ENCODE measurements around the gene C16orf54. TPM values are rescaled to one million over a fixed set of nuclear protein-coding genes. Genes with fewer than 3 reads are reported as not detected.

C16orf54 gene
- total and polyA plus RNA-seq, 2 donors from 2014 or later, result 0.39 to 4.9 TPM

DNA sequence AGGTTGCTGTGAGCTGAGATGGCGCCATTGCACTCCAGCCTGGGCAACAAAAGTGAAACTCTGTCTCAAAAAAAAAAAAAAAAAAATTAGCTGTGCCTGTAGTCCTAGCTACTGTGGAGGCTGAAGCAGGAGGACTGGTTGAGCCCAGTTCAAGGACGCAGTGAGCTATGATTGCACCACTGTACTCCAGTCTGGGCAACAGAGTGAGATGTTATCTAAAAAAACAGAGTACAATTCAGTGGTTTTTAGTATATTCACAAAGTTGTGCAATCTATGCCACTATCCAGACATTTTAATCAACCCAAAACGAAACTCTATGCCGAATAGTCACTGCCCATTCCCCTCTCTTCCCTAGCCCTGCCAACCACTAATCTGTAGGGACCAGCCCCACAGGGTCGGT is 25.1 kb downstream of the C16orf54 start:
- intact Hi-C loops (cut with DNase I), result no loop called here
- H3K27ac ChIP-seq (ENCODE audit: low read depth in 2 of 2, low read length in 2 of 2), result no peak overlapping the region
- H3K36me3 ChIP-seq (ENCODE audit: control insufficient read depth in 2 of 3, insufficient read depth in 3 of 3, low read length in 3 of 3), result no peaks in the 10 kb centered on the region
- no peak overlapping the region for H3K9ac ChIP-seq (ENCODE audit: low read length in 3 of 3)
- TF ChIP-seq, protein P1, sequence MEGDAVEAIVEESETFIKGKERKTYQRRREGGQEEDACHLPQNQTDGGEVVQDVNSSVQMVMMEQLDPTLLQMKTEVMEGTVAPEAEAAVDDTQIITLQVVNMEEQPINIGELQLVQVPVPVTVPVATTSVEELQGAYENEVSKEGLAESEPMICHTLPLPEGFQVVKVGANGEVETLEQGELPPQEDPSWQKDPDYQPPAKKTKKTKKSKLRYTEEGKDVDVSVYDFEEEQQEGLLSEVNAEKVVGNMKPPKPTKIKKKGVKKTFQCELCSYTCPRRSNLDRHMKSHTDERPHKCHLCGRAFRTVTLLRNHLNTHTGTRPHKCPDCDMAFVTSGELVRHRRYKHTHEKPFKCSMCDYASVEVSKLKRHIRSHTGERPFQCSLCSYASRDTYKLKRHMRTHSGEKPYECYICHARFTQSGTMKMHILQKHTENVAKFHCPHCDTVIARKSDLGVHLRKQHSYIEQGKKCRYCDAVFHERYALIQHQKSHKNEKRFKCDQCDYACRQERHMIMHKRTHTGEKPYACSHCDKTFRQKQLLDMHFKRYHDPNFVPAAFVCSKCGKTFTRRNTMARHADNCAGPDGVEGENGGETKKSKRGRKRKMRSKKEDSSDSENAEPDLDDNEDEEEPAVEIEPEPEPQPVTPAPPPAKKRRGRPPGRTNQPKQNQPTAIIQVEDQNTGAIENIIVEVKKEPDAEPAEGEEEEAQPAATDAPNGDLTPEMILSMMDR (IDR thresholded peaks at IDR 0.05; ENCODE audit: borderline replicate concordance, extremely low read depth, insufficient read depth), result no peak
- FAIRE-seq (no peak), DNase-seq (no peak)
- H3K27me3 ChIP-seq (ENCODE audit: control insufficient read depth, insufficient read depth, low read length), result no peaks in the 10 kb centered on the region
- H3K9me3 ChIP-seq (ENCODE audit: control insufficient read depth in 2 of 3, insufficient read depth in 1 of 3, low read length in 3 of 3), result no peaks in the 10 kb centered on the region
- H3K4me3 ChIP-seq (ENCODE audit: low read length in 3 of 3), result no peak overlapping the region
- H3K4me1 ChIP-seq (ENCODE audit: control insufficient read depth in 2 of 3, insufficient read depth in 2 of 3, low read depth in 1 of 3, low read length in 3 of 3), result no peaks in the 10 kb centered on the region

DNA sequence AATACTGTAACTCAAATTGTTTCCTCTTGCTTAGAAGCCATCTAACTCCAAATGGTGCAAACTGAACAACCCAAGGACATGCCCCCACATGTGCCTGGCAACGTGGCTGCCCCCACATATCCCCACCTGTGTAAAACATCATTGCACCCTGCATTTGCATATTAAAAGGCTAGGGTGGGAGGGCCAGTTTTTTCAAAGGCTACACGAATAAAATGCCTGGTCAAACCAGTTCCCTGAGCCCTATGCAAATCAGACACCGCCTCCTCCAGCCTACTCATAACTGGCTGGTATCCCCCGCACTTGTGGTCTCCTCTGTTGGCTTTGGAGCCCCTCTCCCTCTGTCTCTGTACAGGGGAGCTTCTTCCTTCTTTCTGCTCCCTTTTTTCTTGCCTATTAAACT is 26.7 kb downstream of the C16orf54 start:
- DNase-seq, result no peak

DNA sequence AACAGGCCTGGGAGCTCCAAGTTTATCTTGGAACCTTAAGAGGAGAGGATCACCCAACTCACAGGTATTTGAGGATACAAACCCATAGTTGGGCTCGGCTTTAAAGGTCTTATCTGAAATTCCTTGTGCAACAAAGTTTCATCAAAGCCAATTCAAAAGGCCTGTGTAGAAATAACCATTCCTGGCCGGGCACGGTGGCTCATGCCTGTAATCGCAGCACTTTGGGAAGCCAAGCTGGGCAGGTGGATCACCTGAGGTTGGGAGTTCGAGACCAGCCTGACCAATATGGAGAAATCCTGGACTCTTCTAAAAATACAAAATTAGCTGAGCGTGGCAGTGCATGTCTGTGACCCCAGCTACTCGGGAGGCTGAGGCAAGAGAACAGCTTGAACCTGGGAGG is 28.7 kb downstream of the C16orf54 start:
- Histone ChIP-seq H3K9ac (ENCODE audit: low read length in 3 of 3) (no peak overlapping the region), H3K9me3 (ENCODE audit: control insufficient read depth in 2 of 3, insufficient read depth in 1 of 3, low read length in 3 of 3) (no peaks in the 10 kb centered on the region), H3K4me3 (ENCODE audit: low read length in 3 of 3) (no peak overlapping the region), H3K36me3 (ENCODE audit: control insufficient read depth in 2 of 3, insufficient read depth in 3 of 3, low read length in 3 of 3) (no peaks in the 10 kb centered on the region), H3K27me3 (ENCODE audit: control insufficient read depth, insufficient read depth, low read length) (no peaks in the 10 kb centered on the region), H3K4me1 (ENCODE audit: control insufficient read depth in 2 of 3, insufficient read depth in 2 of 3, low read depth in 1 of 3, low read length in 3 of 3) (no peaks in the 10 kb centered on the region), H3K27ac (ENCODE audit: low read depth in 2 of 2, low read length in 2 of 2) (no peak overlapping the region)
- DNase-seq (no peak), FAIRE-seq (no peak)
- TF ChIP-seq, protein P1 (IDR thresholded peaks at IDR 0.05; ENCODE audit: borderline replicate concordance, extremely low read depth, insufficient read depth), result no peak
- intact Hi-C loops (cut with DNase I), result no loop called here

More for the DNA sequence above, 26.7 kb downstream of the C16orf54 start:
- no peaks in the 10 kb centered on the region for H3K36me3 ChIP-seq (ENCODE audit: control insufficient read depth in 2 of 3, insufficient read depth in 3 of 3, low read length in 3 of 3)
- H3K9me3 ChIP-seq (ENCODE audit: control insufficient read depth in 2 of 3, insufficient read depth in 1 of 3, low read length in 3 of 3), result no peaks in the 10 kb centered on the region
- intact Hi-C loops (cut with DNase I), result no loop called here
- H3K27me3 ChIP-seq (ENCODE audit: control insufficient read depth, insufficient read depth, low read length), result no peaks in the 10 kb centered on the region
- H3K9ac ChIP-seq (ENCODE audit: low read length in 3 of 3), result no peak overlapping the region
- H3K4me3 ChIP-seq (ENCODE audit: low read length in 3 of 3), result no peak overlapping the region
- TF ChIP-seq, protein P1 (IDR thresholded peaks at IDR 0.05; ENCODE audit: borderline replicate concordance, extremely low read depth, insufficient read depth), result no peak
- no peak overlapping the region for H3K27ac ChIP-seq (ENCODE audit: low read depth in 2 of 2, low read length in 2 of 2)
- no peak for FAIRE-seq
- no peaks in the 10 kb centered on the region for H3K4me1 ChIP-seq (ENCODE audit: control insufficient read depth in 2 of 3, insufficient read depth in 2 of 3, low read depth in 1 of 3, low read length in 3 of 3)

DNA sequence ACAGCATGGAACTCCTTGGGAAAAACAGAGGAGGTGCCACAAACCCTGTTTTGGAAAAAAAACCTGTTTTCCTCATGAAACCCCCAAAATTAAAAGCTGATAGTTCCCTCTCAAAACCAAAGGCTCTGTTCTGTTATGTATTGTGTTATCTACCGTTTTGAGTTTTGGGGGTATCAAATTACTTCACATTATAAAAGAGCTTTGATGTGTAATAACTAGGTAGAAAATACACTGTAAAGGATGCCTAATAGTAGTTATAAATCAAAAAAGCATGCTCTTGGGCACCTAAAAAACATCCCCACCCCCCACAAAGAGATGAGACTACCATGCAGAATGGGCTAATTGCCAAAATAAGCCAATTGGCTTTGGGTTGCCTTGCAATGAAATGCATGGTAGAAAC is 30.8 kb downstream of the C16orf54 start:
- no peaks in the 10 kb centered on the region for H3K9me3 ChIP-seq (ENCODE audit: control insufficient read depth in 2 of 3, insufficient read depth in 1 of 3, low read length in 3 of 3)
- no peaks in the 10 kb centered on the region for H3K27me3 ChIP-seq (ENCODE audit: control insufficient read depth, insufficient read depth, low read length)
- TF ChIP-seq, protein P1 (IDR thresholded peaks at IDR 0.05; ENCODE audit: borderline replicate concordance, extremely low read depth, insufficient read depth), result no peak
- no peak overlapping the region for H3K9ac ChIP-seq (ENCODE audit: low read length in 3 of 3)
- peaks cover 0 to 7% (median 0%) of the 10 kb centered on the region in 3 donors for H3K4me1 ChIP-seq (ENCODE audit: control insufficient read depth in 2 of 3, insufficient read depth in 2 of 3, low read depth in 1 of 3, low read length in 3 of 3)
- H3K36me3 ChIP-seq (ENCODE audit: control insufficient read depth in 2 of 3, insufficient read depth in 3 of 3, low read length in 3 of 3), result no peaks in the 10 kb centered on the region
- FAIRE-seq (no peak), DNase-seq (no peak)
- intact Hi-C loops (cut with DNase I), result no loop called here
- H3K4me3 ChIP-seq (ENCODE audit: low read length in 3 of 3), result no peak overlapping the region
- H3K27ac ChIP-seq (ENCODE audit: low read depth in 2 of 2, low read length in 2 of 2), result no peak overlapping the region

Data from kidney (tissue), 14 donors.